ENCODE results near the gene ALOX5AP. TPM values are rescaled to one million over a fixed set of nuclear protein-coding genes. Genes with fewer than 3 reads are reported as not detected.

Gene ALOX5AP
- total RNA-seq, 4 donors from 2014 or later = 14.8 to 48.2 (median 17.2) TPM

DNA sequence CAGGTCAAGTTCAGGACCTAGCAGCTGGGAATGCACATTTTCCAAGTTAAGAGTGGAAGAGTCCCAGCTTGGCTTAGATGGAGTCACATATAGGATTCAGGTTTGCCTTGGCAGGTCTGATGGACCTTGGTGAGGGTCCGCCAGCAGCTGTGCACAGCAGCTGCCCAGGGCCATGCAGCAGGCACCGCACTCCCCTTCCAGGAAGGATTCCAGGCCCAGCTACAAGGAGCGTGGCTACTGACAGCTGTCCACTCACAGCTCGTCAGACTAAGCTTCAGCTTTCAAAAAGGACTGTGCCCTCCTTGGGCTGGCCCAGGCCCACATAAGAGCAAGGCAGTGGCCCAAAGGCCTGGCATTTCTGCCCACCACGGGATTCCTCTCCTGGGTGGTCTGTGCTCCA is 68.4 kb downstream of the ALOX5AP start:
- intact Hi-C loops (cut with DNase I) = loop anchor here (5.0 to 10.0 kb wide), 5 partner anchors 126 to 671 kb away; partner anchors contain the start of gene HMGB1
- no peak for DNase-seq (ENCODE audit: extremely low spot score)
- Histone ChIP-seq H3K27me3 (peaks cover 0 to 5% (median 0%) of the 10 kb centered on the region in 4 donors), H3K4me1 (peaks cover 18 to 50% (median 43%) of the 10 kb centered on the region in 4 donors), H3K9me3 (no peaks in the 10 kb centered on the region), H3K4me3 (peak overlapping the region; percentile 45 to 60 (median 50)), H3K27ac (replicated peaks in 1 of 4) (peak overlapping the region; percentile 37 to 77 (median 68)), H3K36me3 (no peaks in the 10 kb centered on the region)
- WGBS = no CpG with 5 or more reads among the region's 5 CpGs
- TF ChIP-seq, protein P1, sequence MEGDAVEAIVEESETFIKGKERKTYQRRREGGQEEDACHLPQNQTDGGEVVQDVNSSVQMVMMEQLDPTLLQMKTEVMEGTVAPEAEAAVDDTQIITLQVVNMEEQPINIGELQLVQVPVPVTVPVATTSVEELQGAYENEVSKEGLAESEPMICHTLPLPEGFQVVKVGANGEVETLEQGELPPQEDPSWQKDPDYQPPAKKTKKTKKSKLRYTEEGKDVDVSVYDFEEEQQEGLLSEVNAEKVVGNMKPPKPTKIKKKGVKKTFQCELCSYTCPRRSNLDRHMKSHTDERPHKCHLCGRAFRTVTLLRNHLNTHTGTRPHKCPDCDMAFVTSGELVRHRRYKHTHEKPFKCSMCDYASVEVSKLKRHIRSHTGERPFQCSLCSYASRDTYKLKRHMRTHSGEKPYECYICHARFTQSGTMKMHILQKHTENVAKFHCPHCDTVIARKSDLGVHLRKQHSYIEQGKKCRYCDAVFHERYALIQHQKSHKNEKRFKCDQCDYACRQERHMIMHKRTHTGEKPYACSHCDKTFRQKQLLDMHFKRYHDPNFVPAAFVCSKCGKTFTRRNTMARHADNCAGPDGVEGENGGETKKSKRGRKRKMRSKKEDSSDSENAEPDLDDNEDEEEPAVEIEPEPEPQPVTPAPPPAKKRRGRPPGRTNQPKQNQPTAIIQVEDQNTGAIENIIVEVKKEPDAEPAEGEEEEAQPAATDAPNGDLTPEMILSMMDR (IDR thresholded peaks at IDR 0.05) = no peak
- no peak for TF ChIP-seq POLR2A (IDR thresholded peaks at IDR 0.05; ENCODE audit: low read depth)
- no peak for TF ChIP-seq EP300 (IDR thresholded peaks at IDR 0.05)
- no peak for TF ChIP-seq POLR2AphosphoS5 (IDR thresholded peaks at IDR 0.05)

GRCh38 chr13:30804474-30804873 is 69.1 kb downstream of the ALOX5AP start:
- no peaks in the 10 kb centered on the region for H3K9me3 ChIP-seq
- 83% methylated on average over 2 of the region's 5 CpGs for WGBS

DNA sequence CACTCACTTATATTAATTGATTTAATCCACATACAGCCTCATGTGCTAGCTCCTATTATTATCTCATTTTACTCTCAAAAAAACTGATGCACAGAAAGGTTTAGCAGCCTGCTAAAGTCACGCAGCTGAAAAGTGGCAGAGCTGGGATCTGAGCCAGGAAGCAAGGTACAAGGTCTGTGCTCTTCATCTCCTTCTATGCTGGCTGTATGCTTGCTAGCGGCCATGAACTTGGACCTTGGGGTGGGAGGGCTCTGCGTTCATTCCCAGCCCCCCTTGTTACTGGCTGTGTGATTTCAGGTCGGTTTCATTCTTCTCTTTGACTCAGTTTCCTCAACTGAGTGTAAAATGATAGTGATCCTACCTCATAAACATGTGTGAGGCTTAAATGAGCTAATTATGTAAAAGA is 69.8 kb downstream of the ALOX5AP start:
- intact Hi-C loops (cut with DNase I) = loop anchor here (5.0 to 10.0 kb wide), 2 partner anchors 47 to 240 kb away; no protein-coding TSS in a partner anchor
- peaks cover 0 to 5% (median 0%) of the 10 kb centered on the region in 4 donors for H3K27me3 ChIP-seq
- peaks cover 18 to 50% (median 43%) of the 10 kb centered on the region in 4 donors for H3K4me1 ChIP-seq
- no peaks in the 10 kb centered on the region for H3K9me3 ChIP-seq
- 73% methylated on average over 4 of the region's 4 CpGs for WGBS
- TF ChIP-seq, protein P1 (IDR thresholded peaks at IDR 0.05) = no peak
- no peak overlapping the region for H3K4me3 ChIP-seq
- DNase-seq (ENCODE audit: extremely low spot score) = no peak
- H3K36me3 ChIP-seq = no peaks in the 10 kb centered on the region
- peak overlapping the region; percentile 15 to 77 (median 57) for H3K27ac ChIP-seq (replicated peaks in 1 of 4)

More at GRCh38 chr13:30804474-30804873, 69.1 kb downstream of the ALOX5AP start:
- TF ChIP-seq POLR2A (IDR thresholded peaks at IDR 0.05; ENCODE audit: low read depth) (no peak), POLR2AphosphoS5 (IDR thresholded peaks at IDR 0.05) (no peak)
- TF ChIP-seq, protein P1 (IDR thresholded peaks at IDR 0.05) = peak in 1 of 3 experiments; percentile 21
- no peak for DNase-seq (ENCODE audit: extremely low spot score)
- Histone ChIP-seq H3K27me3 (peaks cover 0 to 5% (median 0%) of the 10 kb centered on the region in 4 donors), H3K36me3 (no peaks in the 10 kb centered on the region), H3K4me3 (no peak overlapping the region), H3K27ac (replicated peaks in 1 of 4) (peak overlapping the region in 3 of 4 donors; percentile 62 to 77 (median 74)), H3K4me1 (peaks cover 18 to 50% (median 43%) of the 10 kb centered on the region in 4 donors)
- intact Hi-C loops (cut with DNase I) = loop anchor here (5.0 to 10.0 kb wide), 5 partner anchors 127 to 672 kb away; partner anchors contain the start of gene HMGB1

GRCh38 chr13:30805603-30806011 is 70.3 kb downstream of the ALOX5AP start:
- Histone ChIP-seq H3K4me1 (peaks cover 18 to 50% (median 43%) of the 10 kb centered on the region in 4 donors), H3K27ac (replicated peaks in 1 of 4) (peak overlapping the region; percentile 15 to 77 (median 45)), H3K27me3 (peaks cover 0 to 5% (median 0%) of the 10 kb centered on the region in 4 donors), H3K36me3 (no peaks in the 10 kb centered on the region), H3K4me3 (no peak overlapping the region), H3K9me3 (no peaks in the 10 kb centered on the region)
- TF ChIP-seq POLR2A (IDR thresholded peaks at IDR 0.05; ENCODE audit: low read depth) = no peak
- no peak for TF ChIP-seq POLR2AphosphoS5 (IDR thresholded peaks at IDR 0.05)
- TF ChIP-seq, protein P1 (IDR thresholded peaks at IDR 0.05) = no peak
- TF ChIP-seq EP300 (IDR thresholded peaks at IDR 0.05) = no peak
- WGBS = 57% methylated on average over 5 of the region's 7 CpGs
- DNase-seq (ENCODE audit: extremely low spot score) = no peak
- intact Hi-C loops (cut with DNase I) = loop anchor here (5.0 to 10.0 kb wide), 2 partner anchors 47 to 239 kb away; no protein-coding TSS in a partner anchor
